Measurements from ENCODE around the gene CDH22. TPM values are rescaled to one million over a fixed set of nuclear protein-coding genes. Genes with fewer than 3 reads are reported as not detected.

The CDH22 gene
- total and polyA plus RNA-seq, 2 experiments from 2014 or later, result 0.08 to 0.10 TPM

DNA sequence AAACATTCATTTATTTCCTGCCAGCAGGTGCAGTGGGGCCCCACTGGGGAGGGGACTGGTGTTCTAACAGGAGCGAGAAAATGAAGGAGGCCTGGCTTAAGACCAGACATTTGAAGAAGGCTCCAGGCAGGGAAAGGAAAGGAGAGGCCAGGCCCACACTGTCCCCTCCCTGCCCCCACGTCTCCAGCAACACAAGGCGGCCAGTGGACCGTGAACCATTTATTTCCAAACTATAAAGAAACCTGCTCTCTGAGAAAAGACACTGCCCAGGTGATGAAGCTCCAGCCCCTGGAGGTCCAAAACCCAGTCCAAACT is 41.4 kb upstream of the CDH22 start:
- H3K4me3 ChIP-seq, result no peak overlapping the region
- H3K9me3 Mint-ChIP-seq, result no peaks in the 10 kb centered on the region
- H3K9me2 ChIP-seq (ENCODE audit: insufficient read depth), result no peaks in the 10 kb centered on the region
- no peak overlapping the region for H3K4me2 ChIP-seq
- ATAC-seq (no peak), DNase-seq (ENCODE audit: low spot score) (no peak)
- H3F3A ChIP-seq (replicated peaks; ENCODE audit: low read depth), result no peaks in the 10 kb centered on the region
- no peak overlapping the region for H3K27ac ChIP-seq (ENCODE audit: low read depth)
- TF ChIP-seq, protein P1, sequence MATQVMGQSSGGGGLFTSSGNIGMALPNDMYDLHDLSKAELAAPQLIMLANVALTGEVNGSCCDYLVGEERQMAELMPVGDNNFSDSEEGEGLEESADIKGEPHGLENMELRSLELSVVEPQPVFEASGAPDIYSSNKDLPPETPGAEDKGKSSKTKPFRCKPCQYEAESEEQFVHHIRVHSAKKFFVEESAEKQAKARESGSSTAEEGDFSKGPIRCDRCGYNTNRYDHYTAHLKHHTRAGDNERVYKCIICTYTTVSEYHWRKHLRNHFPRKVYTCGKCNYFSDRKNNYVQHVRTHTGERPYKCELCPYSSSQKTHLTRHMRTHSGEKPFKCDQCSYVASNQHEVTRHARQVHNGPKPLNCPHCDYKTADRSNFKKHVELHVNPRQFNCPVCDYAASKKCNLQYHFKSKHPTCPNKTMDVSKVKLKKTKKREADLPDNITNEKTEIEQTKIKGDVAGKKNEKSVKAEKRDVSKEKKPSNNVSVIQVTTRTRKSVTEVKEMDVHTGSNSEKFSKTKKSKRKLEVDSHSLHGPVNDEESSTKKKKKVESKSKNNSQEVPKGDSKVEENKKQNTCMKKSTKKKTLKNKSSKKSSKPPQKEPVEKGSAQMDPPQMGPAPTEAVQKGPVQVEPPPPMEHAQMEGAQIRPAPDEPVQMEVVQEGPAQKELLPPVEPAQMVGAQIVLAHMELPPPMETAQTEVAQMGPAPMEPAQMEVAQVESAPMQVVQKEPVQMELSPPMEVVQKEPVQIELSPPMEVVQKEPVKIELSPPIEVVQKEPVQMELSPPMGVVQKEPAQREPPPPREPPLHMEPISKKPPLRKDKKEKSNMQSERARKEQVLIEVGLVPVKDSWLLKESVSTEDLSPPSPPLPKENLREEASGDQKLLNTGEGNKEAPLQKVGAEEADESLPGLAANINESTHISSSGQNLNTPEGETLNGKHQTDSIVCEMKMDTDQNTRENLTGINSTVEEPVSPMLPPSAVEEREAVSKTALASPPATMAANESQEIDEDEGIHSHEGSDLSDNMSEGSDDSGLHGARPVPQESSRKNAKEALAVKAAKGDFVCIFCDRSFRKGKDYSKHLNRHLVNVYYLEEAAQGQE (IDR thresholded peaks at IDR 0.05; ENCODE audit: unreplicated experiment), result no peak
- TF ChIP-seq EZH2phosphoT487 (IDR thresholded peaks at IDR 0.05; ENCODE audit: unreplicated experiment) (no peak), STAT1 (IDR thresholded peaks at IDR 0.05; ENCODE audit: unreplicated experiment) (no peak), JUNB (IDR thresholded peaks at IDR 0.05; ENCODE audit: unreplicated experiment) (no peak), POLR2AphosphoS5 (IDR thresholded peaks at IDR 0.05; ENCODE audit: low read depth) (no peak), ZNF114 (CRISPR knock-in tag; IDR thresholded peaks at IDR 0.05) (no peak), EZH2 (IDR thresholded peaks at IDR 0.05; ENCODE audit: low read depth, unreplicated experiment) (no peak), CREB1 (CRISPR knock-in tag; IDR thresholded peaks at IDR 0.05; ENCODE audit: low read depth) (no peak)
- TF ChIP-seq, protein P2, sequence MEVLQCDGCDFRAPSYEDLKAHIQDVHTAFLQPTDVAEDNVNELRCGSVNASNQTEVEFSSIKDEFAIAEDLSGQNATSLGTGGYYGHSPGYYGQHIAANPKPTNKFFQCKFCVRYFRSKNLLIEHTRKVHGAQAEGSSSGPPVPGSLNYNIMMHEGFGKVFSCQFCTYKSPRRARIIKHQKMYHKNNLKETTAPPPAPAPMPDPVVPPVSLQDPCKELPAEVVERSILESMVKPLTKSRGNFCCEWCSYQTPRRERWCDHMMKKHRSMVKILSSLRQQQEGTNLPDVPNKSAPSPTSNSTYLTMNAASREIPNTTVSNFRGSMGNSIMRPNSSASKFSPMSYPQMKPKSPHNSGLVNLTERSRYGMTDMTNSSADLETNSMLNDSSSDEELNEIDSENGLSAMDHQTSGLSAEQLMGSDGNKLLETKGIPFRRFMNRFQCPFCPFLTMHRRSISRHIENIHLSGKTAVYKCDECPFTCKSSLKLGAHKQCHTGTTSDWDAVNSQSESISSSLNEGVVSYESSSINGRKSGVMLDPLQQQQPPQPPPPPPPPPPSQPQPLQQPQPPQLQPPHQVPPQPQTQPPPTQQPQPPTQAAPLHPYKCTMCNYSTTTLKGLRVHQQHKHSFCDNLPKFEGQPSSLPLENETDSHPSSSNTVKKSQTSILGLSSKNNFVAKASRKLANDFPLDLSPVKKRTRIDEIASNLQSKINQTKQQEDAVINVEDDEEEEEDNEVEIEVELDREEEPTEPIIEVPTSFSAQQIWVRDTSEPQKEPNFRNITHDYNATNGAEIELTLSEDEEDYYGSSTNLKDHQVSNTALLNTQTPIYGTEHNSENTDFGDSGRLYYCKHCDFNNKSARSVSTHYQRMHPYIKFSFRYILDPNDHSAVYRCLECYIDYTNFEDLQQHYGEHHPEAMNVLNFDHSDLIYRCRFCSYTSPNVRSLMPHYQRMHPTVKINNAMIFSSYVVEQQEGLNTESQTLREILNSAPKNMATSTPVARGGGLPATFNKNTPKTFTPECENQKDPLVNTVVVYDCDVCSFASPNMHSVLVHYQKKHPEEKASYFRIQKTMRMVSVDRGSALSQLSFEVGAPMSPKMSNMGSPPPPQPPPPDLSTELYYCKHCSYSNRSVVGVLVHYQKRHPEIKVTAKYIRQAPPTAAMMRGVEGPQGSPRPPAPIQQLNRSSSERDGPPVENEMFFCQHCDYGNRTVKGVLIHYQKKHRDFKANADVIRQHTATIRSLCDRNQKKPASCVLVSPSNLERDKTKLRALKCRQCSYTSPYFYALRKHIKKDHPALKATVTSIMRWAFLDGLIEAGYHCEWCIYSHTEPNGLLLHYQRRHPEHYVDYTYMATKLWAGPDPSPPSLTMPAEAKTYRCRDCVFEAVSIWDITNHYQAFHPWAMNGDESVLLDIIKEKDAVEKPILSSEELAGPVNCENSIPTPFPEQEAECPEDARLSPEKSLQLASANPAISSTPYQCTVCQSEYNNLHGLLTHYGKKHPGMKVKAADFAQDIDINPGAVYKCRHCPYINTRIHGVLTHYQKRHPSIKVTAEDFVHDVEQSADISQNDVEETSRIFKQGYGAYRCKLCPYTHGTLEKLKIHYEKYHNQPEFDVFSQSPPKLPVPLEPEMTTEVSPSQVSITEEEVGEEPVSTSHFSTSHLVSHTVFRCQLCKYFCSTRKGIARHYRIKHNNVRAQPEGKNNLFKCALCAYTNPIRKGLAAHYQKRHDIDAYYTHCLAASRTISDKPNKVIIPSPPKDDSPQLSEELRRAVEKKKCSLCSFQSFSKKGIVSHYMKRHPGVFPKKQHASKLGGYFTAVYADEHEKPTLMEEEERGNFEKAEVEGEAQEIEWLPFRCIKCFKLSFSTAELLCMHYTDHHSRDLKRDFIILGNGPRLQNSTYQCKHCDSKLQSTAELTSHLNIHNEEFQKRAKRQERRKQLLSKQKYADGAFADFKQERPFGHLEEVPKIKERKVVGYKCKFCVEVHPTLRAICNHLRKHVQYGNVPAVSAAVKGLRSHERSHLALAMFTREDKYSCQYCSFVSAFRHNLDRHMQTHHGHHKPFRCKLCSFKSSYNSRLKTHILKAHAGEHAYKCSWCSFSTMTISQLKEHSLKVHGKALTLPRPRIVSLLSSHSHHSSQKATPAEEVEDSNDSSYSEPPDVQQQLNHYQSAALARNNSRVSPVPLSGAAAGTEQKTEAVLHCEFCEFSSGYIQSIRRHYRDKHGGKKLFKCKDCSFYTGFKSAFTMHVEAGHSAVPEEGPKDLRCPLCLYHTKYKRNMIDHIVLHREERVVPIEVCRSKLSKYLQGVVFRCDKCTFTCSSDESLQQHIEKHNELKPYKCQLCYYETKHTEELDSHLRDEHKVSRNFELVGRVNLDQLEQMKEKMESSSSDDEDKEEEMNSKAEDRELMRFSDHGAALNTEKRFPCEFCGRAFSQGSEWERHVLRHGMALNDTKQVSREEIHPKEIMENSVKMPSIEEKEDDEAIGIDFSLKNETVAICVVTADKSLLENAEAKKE (CRISPR knock-in tag; IDR thresholded peaks at IDR 0.05), result no peak
- H3K4me1 Mint-ChIP-seq, result peaks cover 39% of the 10 kb centered on the region
- H3K27ac Mint-ChIP-seq, result peak overlapping the region; percentile 85
- no peaks in the 10 kb centered on the region for H3K36me3 ChIP-seq (ENCODE audit: insufficient read depth)
- no peaks in the 10 kb centered on the region for H3K79me2 ChIP-seq (replicated peaks; ENCODE audit: insufficient read depth)
- H3K4me3 Mint-ChIP-seq, result no peak overlapping the region; the same call in 2 of the 3 replicates
- peaks cover 17% of the 10 kb centered on the region for H3K4me1 ChIP-seq (ENCODE audit: insufficient read depth)
- H3K27me3 ChIP-seq (ENCODE audit: insufficient read depth), result peaks cover 3% of the 10 kb centered on the region; the same call in 1 of the 2 replicates
- no peak overlapping the region for H2AFZ ChIP-seq
- peaks cover 21% of the 10 kb centered on the region for H3K36me3 Mint-ChIP-seq (ENCODE audit: low read depth)
- no peaks in the 10 kb centered on the region for H4K20me1 ChIP-seq (replicated peaks; ENCODE audit: insufficient read depth)
- peaks cover 38% of the 10 kb centered on the region for H3K27me3 Mint-ChIP-seq (ENCODE audit: insufficient read depth, low read depth, poor library complexity)

Measured in GM23338 (cell line).